Measurements from ENCODE around the gene PLA2G15.
"Not testable (repeated sequence)": the region's sequence is repeated elsewhere in the genome, so short reads cannot be mapped to it uniquely, and the experiment has no call there.

PLA2G15 gene

GRCh38 chr16:68282064-68282452, 36.9 kb downstream of the PLA2G15 start:
- H3K36me3 Mint-ChIP-seq (ENCODE audit: insufficient read depth): peaks cover 48% of the 10 kb centered on the region
- no peak for ATAC-seq (replicated peaks)
- H3K27ac Mint-ChIP-seq: peak overlapping the region; percentile 65 to 85
- H3K27me3 Mint-ChIP-seq: no peaks in the 10 kb centered on the region
- H3K4me3 Mint-ChIP-seq: no peak overlapping the region
- DNase-seq: no peak
- no peaks in the 10 kb centered on the region for H3K9me3 Mint-ChIP-seq
- peaks cover 46 to 55% of the 10 kb centered on the region in 2 donors for H3K4me1 Mint-ChIP-seq (ENCODE audit: low read depth in 2 of 2)

- DNase-seq: no peak
- Mint-ChIP-seq H3K4me1 (ENCODE audit: low read depth in 2 of 2) (peaks cover 56 to 67% of the 10 kb centered on the region in 2 donors), H3K4me3 (peak overlapping the region; percentile 61 to 77), H3K27ac (peak overlapping the region; percentile 85 to 88), H3K36me3 (ENCODE audit: insufficient read depth) (peaks cover 50% of the 10 kb centered on the region), H3K27me3 (no peaks in the 10 kb centered on the region), H3K9me3 (no peaks in the 10 kb centered on the region)
- no peak for ATAC-seq (replicated peaks)
These were observed 38.2 kb downstream of the PLA2G15 start for GRCh38 chr16:68283346-68283745.

- Mint-ChIP-seq H3K4me1 (ENCODE audit: low read depth in 2 of 2) (peaks cover 56 to 67% of the 10 kb centered on the region in 2 donors), H3K4me3 (peak overlapping the region; percentile 61 to 77), H3K27ac (peak overlapping the region; percentile 85 to 88), H3K9me3 (no peaks in the 10 kb centered on the region), H3K27me3 (no peaks in the 10 kb centered on the region), H3K36me3 (ENCODE audit: insufficient read depth) (peaks cover 51% of the 10 kb centered on the region)
- DNase-seq: no peak
- peak; percentile 38 for ATAC-seq (replicated peaks)
These were observed 38.8 kb downstream of the PLA2G15 start for GRCh38 chr16:68283801-68284598.

GRCh38 chr16:68284847-68285246, 39.7 kb downstream of the PLA2G15 start:
- Mint-ChIP-seq H3K9me3 (no peaks in the 10 kb centered on the region), H3K27ac (peak overlapping the region; percentile 85 to 88), H3K4me1 (ENCODE audit: low read depth in 2 of 2) (peaks cover 62 to 72% of the 10 kb centered on the region in 2 donors), H3K27me3 (no peaks in the 10 kb centered on the region), H3K36me3 (ENCODE audit: insufficient read depth) (peaks cover 45% of the 10 kb centered on the region), H3K4me3 (peak overlapping the region; percentile 61 to 77)
- DNase-seq (no peak), ATAC-seq (replicated peaks) (peak; percentile 4)

GRCh38 chr16:68285683-68286082, 40.5 kb downstream of the PLA2G15 start:
- ATAC-seq (replicated peaks) (no peak), DNase-seq (no peak)
- Mint-ChIP-seq H3K4me1 (ENCODE audit: low read depth in 2 of 2) (peaks cover 67 to 78% of the 10 kb centered on the region in 2 donors), H3K4me3 (peak overlapping the region; percentile 61 to 79), H3K27me3 (no peaks in the 10 kb centered on the region), H3K36me3 (ENCODE audit: insufficient read depth) (peaks cover 43% of the 10 kb centered on the region), H3K27ac (peak overlapping the region; percentile 85 to 88), H3K9me3 (no peaks in the 10 kb centered on the region)

GRCh38 chr16:68286153-68287074, 41.2 kb downstream of the PLA2G15 start:
- Mint-ChIP-seq H3K4me3 (peak overlapping the region; percentile 61 to 79), H3K4me1 (ENCODE audit: low read depth in 2 of 2) (peaks cover 65 to 82% of the 10 kb centered on the region in 2 donors), H3K27ac (peak overlapping the region; percentile 85 to 88), H3K9me3 (no peaks in the 10 kb centered on the region), H3K27me3 (no peaks in the 10 kb centered on the region), H3K36me3 (ENCODE audit: insufficient read depth) (peaks cover 37% of the 10 kb centered on the region)
- no peak for DNase-seq
- peak; percentile 52 for ATAC-seq (replicated peaks)

GRCh38 chr16:68287276-68288251, 42.4 kb downstream of the PLA2G15 start:
- H3K9me3 Mint-ChIP-seq: no peaks in the 10 kb centered on the region
- H3K27ac Mint-ChIP-seq: peak overlapping the region; percentile 85 to 88
- peak; percentile 60 for ATAC-seq (replicated peaks)
- no peaks in the 10 kb centered on the region for H3K27me3 Mint-ChIP-seq
- DNase-seq: peak in 2 of 3 experiments; percentile 20 to 33
- H3K36me3 Mint-ChIP-seq (ENCODE audit: insufficient read depth): peaks cover 39% of the 10 kb centered on the region
- H3K4me3 Mint-ChIP-seq: peak overlapping the region; percentile 61 to 79
- peaks cover 69 to 84% of the 10 kb centered on the region in 2 donors for H3K4me1 Mint-ChIP-seq (ENCODE audit: low read depth in 2 of 2)

GRCh38 chr16:68288252-68288650, 43.1 kb downstream of the PLA2G15 start:
- peaks cover 43% of the 10 kb centered on the region for H3K36me3 Mint-ChIP-seq (ENCODE audit: insufficient read depth)

GRCh38 chr16:68288796-68289195, 43.6 kb downstream of the PLA2G15 start:
- Mint-ChIP-seq H3K36me3 (ENCODE audit: insufficient read depth) (peaks cover 47% of the 10 kb centered on the region), H3K4me3 (peak overlapping the region; percentile 52 to 57)

More at GRCh38 chr16:68288252-68288650, 43.1 kb downstream of the PLA2G15 start:
- ATAC-seq (replicated peaks) (no peak), DNase-seq (no peak)
- no peaks in the 10 kb centered on the region for H3K27me3 Mint-ChIP-seq
- no peaks in the 10 kb centered on the region for H3K9me3 Mint-ChIP-seq
- peaks cover 64 to 81% of the 10 kb centered on the region in 2 donors for H3K4me1 Mint-ChIP-seq (ENCODE audit: low read depth in 2 of 2)
- H3K4me3 Mint-ChIP-seq: peak overlapping the region; percentile 61 to 79
- peak overlapping the region; percentile 85 to 88 for H3K27ac Mint-ChIP-seq

GRCh38 chr16:68289202-68289601, 44.0 kb downstream of the PLA2G15 start:
- ATAC-seq (replicated peaks) (no peak), DNase-seq (no peak)
- no peaks in the 10 kb centered on the region for H3K9me3 Mint-ChIP-seq
- peaks cover 63 to 73% of the 10 kb centered on the region in 2 donors for H3K4me1 Mint-ChIP-seq (ENCODE audit: low read depth in 2 of 2)
- H3K4me3 Mint-ChIP-seq: peak overlapping the region; percentile 52 to 57
- no peaks in the 10 kb centered on the region for H3K27me3 Mint-ChIP-seq
- peaks cover 49% of the 10 kb centered on the region for H3K36me3 Mint-ChIP-seq (ENCODE audit: insufficient read depth)
- peak overlapping the region; percentile 88 to 90 for H3K27ac Mint-ChIP-seq

More at GRCh38 chr16:68288796-68289195, 43.6 kb downstream of the PLA2G15 start:
- H3K27ac Mint-ChIP-seq: peak overlapping the region; percentile 88 to 90
- H3K9me3 Mint-ChIP-seq; H3K27me3 Mint-ChIP-seq; DNase-seq; ATAC-seq (replicated peaks): not testable (repeated sequence)
- H3K4me1 Mint-ChIP-seq (ENCODE audit: low read depth in 2 of 2): peaks cover 62 to 75% of the 10 kb centered on the region in 2 donors

- Mint-ChIP-seq H3K27me3 (no peaks in the 10 kb centered on the region), H3K27ac (peak overlapping the region; percentile 88 to 90), H3K4me1 (ENCODE audit: low read depth in 2 of 2) (peaks cover 61 to 70% of the 10 kb centered on the region in 2 donors), H3K4me3 (peak overlapping the region; percentile 52 to 57), H3K9me3 (no peaks in the 10 kb centered on the region), H3K36me3 (ENCODE audit: insufficient read depth) (peaks cover 52% of the 10 kb centered on the region)
- peak; percentile 15 to 42 (median 33) for DNase-seq
- ATAC-seq (replicated peaks): peak; percentile 73
These were observed 44.6 kb downstream of the PLA2G15 start for GRCh38 chr16:68289621-68290329.

- H3K27ac Mint-ChIP-seq: peak overlapping the region; percentile 88 to 90
- H3K4me3 Mint-ChIP-seq: peak overlapping the region; percentile 52 to 57
- ATAC-seq (replicated peaks) (no peak), DNase-seq (no peak)
- peaks cover 58% of the 10 kb centered on the region for H3K36me3 Mint-ChIP-seq (ENCODE audit: insufficient read depth)
- H3K27me3 Mint-ChIP-seq: no peaks in the 10 kb centered on the region
- peaks cover 57 to 65% of the 10 kb centered on the region in 2 donors for H3K4me1 Mint-ChIP-seq (ENCODE audit: low read depth in 2 of 2)
- no peaks in the 10 kb centered on the region for H3K9me3 Mint-ChIP-seq
These were observed 45.3 kb downstream of the PLA2G15 start for GRCh38 chr16:68290450-68290849.
